ENCODE results near the gene TMEM178B. TPM values are rescaled to one million over a fixed set of nuclear protein-coding genes. Genes with fewer than 3 reads are reported as not detected.

Gene TMEM178B
- total and polyA plus RNA-seq, 12 donors, result 0.24 to 4.9 (median 2.1) TPM

DNA sequence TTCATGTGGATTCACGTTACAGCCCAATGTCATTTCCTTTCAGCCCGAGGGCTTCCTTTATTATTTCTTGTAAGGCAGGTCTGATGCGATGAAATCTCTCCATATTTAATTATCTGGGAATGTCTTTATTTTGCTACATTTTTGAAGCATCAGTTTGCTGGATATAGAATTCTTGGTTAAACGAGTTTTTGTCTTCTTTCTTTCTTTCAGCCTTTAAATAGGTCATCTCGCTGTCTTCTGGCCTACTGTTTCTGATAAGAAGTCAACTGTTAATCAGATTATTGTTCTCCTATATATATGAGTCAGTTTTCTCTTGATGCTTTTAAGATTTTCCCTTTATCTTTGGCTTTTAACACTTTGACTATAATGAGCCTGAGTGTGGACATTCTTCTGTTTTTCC, 184.7 kb downstream of the TMEM178B start:
- Histone ChIP-seq H3K36me3 (replicated peaks in 1 of 2) (no peaks in the 10 kb centered on the region), H3K27me3 (no peaks in the 10 kb centered on the region), H3K27ac (no peak overlapping the region), H3K9me3 (replicated peaks in 1 of 3) (peaks cover 0 to 10% (median 4%) of the 10 kb centered on the region in 3 donors), H3K4me1 (replicated peaks in 1 of 2) (no peaks in the 10 kb centered on the region), H3K4me3 (no peak overlapping the region)
- TF ChIP-seq POLR2A (IDR thresholded peaks at IDR 0.05), result no peak
- TF ChIP-seq, protein P1, sequence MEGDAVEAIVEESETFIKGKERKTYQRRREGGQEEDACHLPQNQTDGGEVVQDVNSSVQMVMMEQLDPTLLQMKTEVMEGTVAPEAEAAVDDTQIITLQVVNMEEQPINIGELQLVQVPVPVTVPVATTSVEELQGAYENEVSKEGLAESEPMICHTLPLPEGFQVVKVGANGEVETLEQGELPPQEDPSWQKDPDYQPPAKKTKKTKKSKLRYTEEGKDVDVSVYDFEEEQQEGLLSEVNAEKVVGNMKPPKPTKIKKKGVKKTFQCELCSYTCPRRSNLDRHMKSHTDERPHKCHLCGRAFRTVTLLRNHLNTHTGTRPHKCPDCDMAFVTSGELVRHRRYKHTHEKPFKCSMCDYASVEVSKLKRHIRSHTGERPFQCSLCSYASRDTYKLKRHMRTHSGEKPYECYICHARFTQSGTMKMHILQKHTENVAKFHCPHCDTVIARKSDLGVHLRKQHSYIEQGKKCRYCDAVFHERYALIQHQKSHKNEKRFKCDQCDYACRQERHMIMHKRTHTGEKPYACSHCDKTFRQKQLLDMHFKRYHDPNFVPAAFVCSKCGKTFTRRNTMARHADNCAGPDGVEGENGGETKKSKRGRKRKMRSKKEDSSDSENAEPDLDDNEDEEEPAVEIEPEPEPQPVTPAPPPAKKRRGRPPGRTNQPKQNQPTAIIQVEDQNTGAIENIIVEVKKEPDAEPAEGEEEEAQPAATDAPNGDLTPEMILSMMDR (IDR thresholded peaks at IDR 0.05), result no peak
- 63 to 71% (median 70%) methylated on average over 5 of the region's 5 CpGs for WGBS, 4 donors
- intact Hi-C loops (cut with DNase I), result no loop called here
- no peak for DNase-seq

DNA sequence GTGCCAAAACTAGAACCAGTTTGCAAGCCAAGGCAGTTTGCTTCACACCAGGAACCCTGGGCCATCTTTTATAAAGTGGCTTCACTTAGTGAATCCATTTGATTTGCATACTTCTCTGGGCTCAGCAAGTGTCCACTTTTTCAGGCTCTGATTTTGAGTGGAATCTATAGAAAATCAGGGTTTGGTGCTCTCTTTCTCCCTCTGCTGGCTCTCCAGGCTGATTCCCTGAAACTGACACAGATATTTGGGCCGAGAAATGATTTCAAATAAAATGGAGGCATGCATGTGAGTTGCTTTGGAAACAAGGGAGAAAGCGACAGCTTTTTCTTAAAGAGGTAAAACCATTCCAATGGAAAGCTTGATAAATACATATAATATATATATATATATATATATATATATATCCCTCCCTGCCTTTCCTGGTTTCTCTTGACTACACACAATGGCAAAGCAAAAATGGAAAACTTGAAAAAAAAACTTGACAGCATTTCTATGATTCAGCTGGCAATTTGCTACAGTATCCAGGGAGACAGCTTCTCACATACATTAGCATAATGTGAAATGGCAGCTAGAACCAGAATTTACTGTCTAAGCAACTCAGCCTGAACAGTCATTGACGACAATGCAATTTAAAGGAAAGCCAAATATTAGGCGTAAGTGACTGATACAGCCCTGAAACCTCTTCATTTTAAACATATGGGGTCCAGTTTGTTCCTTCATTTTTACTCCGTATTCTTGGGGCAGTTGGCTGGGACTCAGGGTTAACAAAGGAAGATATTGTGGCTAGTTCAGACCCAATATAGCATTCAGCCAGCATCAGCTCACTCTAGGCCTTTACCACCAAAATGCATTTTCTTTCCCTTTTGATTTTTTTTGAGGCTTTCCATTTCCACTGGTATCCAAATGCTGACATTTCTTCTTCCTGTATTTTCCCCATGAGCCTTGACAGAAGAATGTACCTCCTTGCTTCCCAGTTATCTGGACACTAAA, 188.5 kb downstream of the TMEM178B start:
- WGBS, 4 donors, result 68 to 82% (median 76%) methylated on average over 5 of the region's 5 CpGs
- DNase-seq, result no peak
- Histone ChIP-seq H3K27ac (no peak overlapping the region), H3K4me1 (replicated peaks in 1 of 2) (no peaks in the 10 kb centered on the region), H3K4me3 (no peak overlapping the region), H3K27me3 (no peaks in the 10 kb centered on the region), H3K36me3 (replicated peaks in 1 of 2) (no peaks in the 10 kb centered on the region), H3K9me3 (replicated peaks in 1 of 3) (peaks cover 0 to 10% (median 4%) of the 10 kb centered on the region in 3 donors)
- intact Hi-C loops (cut with DNase I), result no loop called here
- no peak for TF ChIP-seq POLR2A (IDR thresholded peaks at IDR 0.05)
- TF ChIP-seq, protein P1 (IDR thresholded peaks at IDR 0.05), result no peak

DNA sequence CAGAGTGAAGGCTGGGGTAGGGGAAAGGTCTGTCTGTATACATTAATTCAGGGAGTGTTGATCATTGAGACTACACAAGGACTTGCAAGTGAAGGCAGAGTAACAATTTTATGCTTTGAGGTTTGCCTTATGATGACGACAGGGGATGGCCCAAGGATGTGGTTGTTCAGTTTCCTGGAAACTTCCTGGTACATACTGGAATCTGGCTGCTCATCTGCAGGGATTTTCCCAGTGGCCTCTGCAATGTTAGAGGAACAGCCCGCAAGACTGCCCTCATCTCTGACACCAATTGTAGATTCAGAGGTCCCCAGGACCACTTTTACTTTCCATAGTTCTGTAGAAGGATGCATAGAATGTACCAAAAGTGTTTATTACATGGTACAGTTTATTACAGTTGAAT, 189.6 kb downstream of the TMEM178B start:
- TF ChIP-seq, protein P1 (IDR thresholded peaks at IDR 0.05), result no peak
- TF ChIP-seq POLR2A (IDR thresholded peaks at IDR 0.05), result no peak
- DNase-seq, result no peak
- Histone ChIP-seq H3K4me3 (no peak overlapping the region), H3K27ac (no peak overlapping the region), H3K27me3 (no peaks in the 10 kb centered on the region), H3K36me3 (replicated peaks in 1 of 2) (no peaks in the 10 kb centered on the region), H3K4me1 (replicated peaks in 1 of 2) (no peaks in the 10 kb centered on the region), H3K9me3 (replicated peaks in 1 of 3) (peaks cover 0 to 10% (median 0%) of the 10 kb centered on the region in 3 donors)
- 71 to 87% (median 84%) methylated on average over 2 of the region's 2 CpGs for WGBS, 4 donors
- intact Hi-C loops (cut with DNase I), result no loop called here

DNA sequence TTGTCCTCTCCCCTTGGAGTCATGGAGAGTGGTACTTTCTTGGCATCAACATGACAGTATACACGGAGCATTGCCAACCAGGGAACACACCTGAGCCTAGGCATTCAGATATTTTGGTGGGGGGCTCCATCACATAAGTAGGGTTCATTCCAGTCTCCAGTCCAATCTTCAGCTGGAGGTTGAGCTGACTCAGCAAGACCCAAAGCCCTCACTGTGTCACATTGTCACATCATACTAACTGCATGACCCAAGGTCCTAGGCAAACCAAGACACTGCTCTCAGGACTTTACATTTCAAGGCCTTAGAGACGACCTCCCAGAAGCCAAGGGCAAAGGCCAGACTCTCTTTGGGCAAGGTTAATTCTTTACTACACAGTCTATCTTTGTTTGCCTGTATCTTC, 190.1 kb downstream of the TMEM178B start:
- Histone ChIP-seq H3K27ac (no peak overlapping the region), H3K36me3 (replicated peaks in 1 of 2) (no peaks in the 10 kb centered on the region), H3K4me1 (replicated peaks in 1 of 2) (no peaks in the 10 kb centered on the region), H3K4me3 (no peak overlapping the region), H3K27me3 (no peaks in the 10 kb centered on the region), H3K9me3 (replicated peaks in 1 of 3) (peaks cover 0 to 6% (median 0%) of the 10 kb centered on the region in 3 donors)
- intact Hi-C loops (cut with DNase I), result no loop called here
- WGBS, 4 donors, result 52 to 64% (median 53%) methylated on average over 2 of the region's 2 CpGs
- no peak for DNase-seq
- TF ChIP-seq, protein P1 (IDR thresholded peaks at IDR 0.05), result no peak
- no peak for TF ChIP-seq POLR2A (IDR thresholded peaks at IDR 0.05)
